Nephron progenitor cell (in vitro differentiated cells): ENCODE results near the gene HEATR5B.

Experiments used
- DNase-seq: peaks from one replicate; pipeline ENCODE4 v3.0.0; 2021
- H3K27ac Mint-ChIP-seq: 2 replicates; pipeline ENCODE4 v1.8.0; 2021; ENCODE audit warnings: mild to moderate bottlenecking, moderate library complexity, mixed read lengths
- H3K27me3 Mint-ChIP-seq: 2 replicates; pipeline ENCODE4 v1.8.0; 2021; ENCODE audit warnings: mild to moderate bottlenecking, low read depth, mixed read lengths; ENCODE audit not compliant: poor library complexity
- H3K36me3 Mint-ChIP-seq: 2 replicates; pipeline ENCODE4 v1.8.0; 2021; ENCODE audit warnings: low read depth, mixed read lengths
- H3K4me1 Mint-ChIP-seq: 2 replicates; pipeline ENCODE4 v1.8.0; 2021; ENCODE audit warnings: mixed read lengths
- H3K4me3 Mint-ChIP-seq: 2 replicates; pipeline ENCODE4 v1.8.0; 2021; ENCODE audit warnings: mild to moderate bottlenecking, moderate library complexity, mixed read lengths
- H3K9me3 Mint-ChIP-seq: 2 replicates; pipeline ENCODE4 v1.8.0; 2021; ENCODE audit warnings: mild to moderate bottlenecking, moderate library complexity, mixed read lengths
- CTCF ChIP-seq: fragments of 200-600 bp; sonication (generic); IDR thresholded peaks from 2 replicates; pipeline ENCODE4 v1.5.0; 2021; ENCODE audit warnings: antibody characterized with exemption

The HEATR5B gene

GRCh38 chr2:37060446-37060845 is 23.7 kb downstream of the HEATR5B start:
- TF ChIP-seq CTCF, result no peak
- H3K36me3 Mint-ChIP-seq, result peaks cover 32% of the 10 kb centered on the region
- H3K4me3 Mint-ChIP-seq, result no peak overlapping the region
- no peaks in the 10 kb centered on the region for H3K4me1 Mint-ChIP-seq
- H3K27ac Mint-ChIP-seq, result peak overlapping the region; percentile 35
- DNase-seq, result no peak
- no peaks in the 10 kb centered on the region for H3K27me3 Mint-ChIP-seq
- no peaks in the 10 kb centered on the region for H3K9me3 Mint-ChIP-seq

- H3K9me3 Mint-ChIP-seq, result no peaks in the 10 kb centered on the region
- no peak for DNase-seq
- no peak overlapping the region for H3K27ac Mint-ChIP-seq
- H3K27me3 Mint-ChIP-seq, result no peaks in the 10 kb centered on the region
- H3K4me3 Mint-ChIP-seq, result no peak overlapping the region
- TF ChIP-seq CTCF, result no peak
- H3K4me1 Mint-ChIP-seq, result no peaks in the 10 kb centered on the region
- peaks cover 32% of the 10 kb centered on the region for H3K36me3 Mint-ChIP-seq
Measured at GRCh38 chr2:37059841-37060240, 24.3 kb downstream of the HEATR5B start.

GRCh38 chr2:37052600-37053332 is 31.4 kb downstream of the HEATR5B start:
- DNase-seq, result no peak
- Mint-ChIP-seq H3K4me3 (no peak overlapping the region), H3K36me3 (peaks cover 37% of the 10 kb centered on the region), H3K4me1 (no peaks in the 10 kb centered on the region), H3K9me3 (no peaks in the 10 kb centered on the region), H3K27ac (no peak overlapping the region), H3K27me3 (no peaks in the 10 kb centered on the region)
- no peak for TF ChIP-seq CTCF

GRCh38 chr2:37039580-37039979 is 44.6 kb downstream of the HEATR5B start:
- TF ChIP-seq CTCF, result no peak
- Mint-ChIP-seq H3K27me3 (peaks cover 3% of the 10 kb centered on the region), H3K36me3 (peaks cover 29% of the 10 kb centered on the region), H3K4me1 (no peaks in the 10 kb centered on the region), H3K27ac (no peak overlapping the region), H3K9me3 (peaks cover 2% of the 10 kb centered on the region), H3K4me3 (no peak overlapping the region)
- no peak for DNase-seq

GRCh38 chr2:37037771-37038170 is 46.4 kb downstream of the HEATR5B start:
- no peak for TF ChIP-seq CTCF
- Mint-ChIP-seq H3K4me3 (no peak overlapping the region), H3K4me1 (no peaks in the 10 kb centered on the region), H3K27me3 (peaks cover 3% of the 10 kb centered on the region), H3K9me3 (peaks cover 3% of the 10 kb centered on the region), H3K27ac (no peak overlapping the region), H3K36me3 (peaks cover 27% of the 10 kb centered on the region)
- no peak for DNase-seq

GRCh38 chr2:37029758-37030157 is 54.4 kb downstream of the HEATR5B start:
- no peak for DNase-seq
- H3K4me1 Mint-ChIP-seq, result peaks cover 25% of the 10 kb centered on the region
- no peak overlapping the region for H3K4me3 Mint-ChIP-seq
- peaks cover 54% of the 10 kb centered on the region for H3K36me3 Mint-ChIP-seq
- no peak for TF ChIP-seq CTCF
- no peaks in the 10 kb centered on the region for H3K27me3 Mint-ChIP-seq
- H3K27ac Mint-ChIP-seq, result no peak overlapping the region
- H3K9me3 Mint-ChIP-seq, result peaks cover 2% of the 10 kb centered on the region
